ENCODE results near the gene PPP3R1. TPM values are rescaled to one million over a fixed set of nuclear protein-coding genes. Genes with fewer than 3 reads are reported as not detected.

Gene PPP3R1
- polyA plus RNA-seq, 2 of the 4 experiments (the other 2 are of a cell fraction) = 27.3 to 55.1 TPM

GRCh38 chr2:68256093-68256450 is 3.7 kb upstream of the PPP3R1 start:
- H3K27ac ChIP-seq = no peak overlapping the region
- FAIRE-seq = no peak
- CTCF ChIA-PET = no interaction called here
- H3K4me2 ChIP-seq = no peak overlapping the region
- TF ChIP-seq PBX3 (IDR thresholded peaks at IDR 0.05) = no peak
- TF ChIP-seq HOXB13 (CRISPR knock-in tag; IDR thresholded peaks at IDR 0.05; ENCODE audit: low read depth) = no peak
- no peak for TF ChIP-seq CHD2 (IDR thresholded peaks at IDR 0.05; ENCODE audit: low read length, partially characterized antibody)
- no peak for TF ChIP-seq MAZ (IDR thresholded peaks at IDR 0.05; ENCODE audit: borderline replicate concordance, low read depth, low read length)
- TF ChIP-seq, protein P1, sequence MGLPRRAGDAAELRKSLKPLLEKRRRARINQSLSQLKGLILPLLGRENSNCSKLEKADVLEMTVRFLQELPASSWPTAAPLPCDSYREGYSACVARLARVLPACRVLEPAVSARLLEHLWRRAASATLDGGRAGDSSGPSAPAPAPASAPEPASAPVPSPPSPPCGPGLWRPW (IDR thresholded peaks at IDR 0.05) = no peak
- no peak for TF ChIP-seq BHLHE40 (IDR thresholded peaks at IDR 0.05; ENCODE audit: low read depth, low read length)
- TF ChIP-seq HOXB5 (CRISPR knock-in tag; IDR thresholded peaks at IDR 0.05) = no peak
- no peak for TF ChIP-seq FOXS1 (CRISPR knock-in tag; IDR thresholded peaks at IDR 0.05)
- TF ChIP-seq NFE2L2 (conservative IDR thresholded peaks at IDR 0.05; ENCODE audit: low read length) = no peak
- TF ChIP-seq MYC (IDR thresholded peaks at IDR 0.05; ENCODE audit: borderline replicate concordance, low read length) = no peak
- no peak for TF ChIP-seq KDM5A (IDR thresholded peaks at IDR 0.05)
- TF ChIP-seq ZC3H11A (IDR thresholded peaks at IDR 0.05) = no peak
- TF ChIP-seq SMC3 (IDR thresholded peaks at IDR 0.05) = no peak
- TF ChIP-seq RNF2 (IDR thresholded peaks at IDR 0.05; ENCODE audit: borderline replicate concordance, low read depth) = no peak
- TF ChIP-seq JUNB (IDR thresholded peaks at IDR 0.05) = no peak
- TF ChIP-seq, protein P2, sequence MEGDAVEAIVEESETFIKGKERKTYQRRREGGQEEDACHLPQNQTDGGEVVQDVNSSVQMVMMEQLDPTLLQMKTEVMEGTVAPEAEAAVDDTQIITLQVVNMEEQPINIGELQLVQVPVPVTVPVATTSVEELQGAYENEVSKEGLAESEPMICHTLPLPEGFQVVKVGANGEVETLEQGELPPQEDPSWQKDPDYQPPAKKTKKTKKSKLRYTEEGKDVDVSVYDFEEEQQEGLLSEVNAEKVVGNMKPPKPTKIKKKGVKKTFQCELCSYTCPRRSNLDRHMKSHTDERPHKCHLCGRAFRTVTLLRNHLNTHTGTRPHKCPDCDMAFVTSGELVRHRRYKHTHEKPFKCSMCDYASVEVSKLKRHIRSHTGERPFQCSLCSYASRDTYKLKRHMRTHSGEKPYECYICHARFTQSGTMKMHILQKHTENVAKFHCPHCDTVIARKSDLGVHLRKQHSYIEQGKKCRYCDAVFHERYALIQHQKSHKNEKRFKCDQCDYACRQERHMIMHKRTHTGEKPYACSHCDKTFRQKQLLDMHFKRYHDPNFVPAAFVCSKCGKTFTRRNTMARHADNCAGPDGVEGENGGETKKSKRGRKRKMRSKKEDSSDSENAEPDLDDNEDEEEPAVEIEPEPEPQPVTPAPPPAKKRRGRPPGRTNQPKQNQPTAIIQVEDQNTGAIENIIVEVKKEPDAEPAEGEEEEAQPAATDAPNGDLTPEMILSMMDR (IDR thresholded peaks at IDR 0.05) = no peak
- H3K4me1 ChIP-seq = peaks cover 7% of the 10 kb centered on the region
- no peak for DNase-seq (ENCODE audit: low read depth in 1 of 2, low spot score in 1 of 2)
- POLR2A ChIA-PET = no interaction called here
- WGBS (ENCODE audit: missing lambda C conversion rate) = 94% methylated on average over 1 of the region's 1 CpG
- H3K9me3 ChIP-seq = no peaks in the 10 kb centered on the region
- no peak for ATAC-seq
- no peak overlapping the region for H3K4me3 ChIP-seq

- Histone ChIP-seq H3K4me3 (peak overlapping the region; percentile 95), H3K27ac (peak overlapping the region; percentile 93 to 99), H3K4me2 (peak overlapping the region; percentile 92), H3K4me1 (peaks cover 29% of the 10 kb centered on the region), H3K9me3 (no peaks in the 10 kb centered on the region)
- ATAC-seq (no peak), DNase-seq (ENCODE audit: low read depth in 1 of 2, low spot score in 1 of 2) (peak in 1 of 2 experiments; percentile 51), FAIRE-seq (no peak)
- CTCF ChIA-PET = interaction anchor here (1.1 to 3.5 kb wide), 4 partner anchors 29 to 187 kb away, joined by 3 to 13 read pairs (median 8); no protein-coding TSS in a partner anchor
- 3% methylated on average over 15 of the region's 15 CpGs for WGBS (ENCODE audit: missing lambda C conversion rate)
- POLR2A ChIA-PET = interaction anchor here (0.5 to 1.8 kb wide), 6 partner anchors 9 to 96 kb away, joined by 3 to 17 read pairs (median 6); partner anchors contain the start of gene PNO1
- TF ChIP-seq HEYL (CRISPR knock-in tag; IDR thresholded peaks at IDR 0.05) = no peak
- TF ChIP-seq, protein P3, sequence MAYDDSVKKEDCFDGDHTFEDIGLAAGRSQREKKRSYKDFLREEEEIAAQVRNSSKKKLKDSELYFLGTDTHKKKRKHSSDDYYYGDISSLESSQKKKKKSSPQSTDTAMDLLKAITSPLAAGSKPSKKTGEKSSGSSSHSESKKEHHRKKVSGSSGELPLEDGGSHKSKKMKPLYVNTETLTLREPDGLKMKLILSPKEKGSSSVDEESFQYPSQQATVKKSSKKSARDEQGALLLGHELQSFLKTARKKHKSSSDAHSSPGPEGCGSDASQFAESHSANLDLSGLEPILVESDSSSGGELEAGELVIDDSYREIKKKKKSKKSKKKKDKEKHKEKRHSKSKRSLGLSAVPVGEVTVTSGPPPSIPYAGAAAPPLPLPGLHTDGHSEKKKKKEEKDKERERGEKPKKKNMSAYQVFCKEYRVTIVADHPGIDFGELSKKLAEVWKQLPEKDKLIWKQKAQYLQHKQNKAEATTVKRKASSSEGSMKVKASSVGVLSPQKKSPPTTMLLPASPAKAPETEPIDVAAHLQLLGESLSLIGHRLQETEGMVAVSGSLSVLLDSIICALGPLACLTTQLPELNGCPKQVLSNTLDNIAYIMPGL (CRISPR knock-in tag; IDR thresholded peaks at IDR 0.05; ENCODE audit: borderline replicate concordance) = peak; percentile 28; the same call in 1 of the 2 replicates
- TF ChIP-seq TP53 (CRISPR knock-in tag; IDR thresholded peaks at IDR 0.05) = 0 out of 2 replicates have a peak, but pooled peaks have one; percentile 13
- no peak for TF ChIP-seq POLR2AphosphoS2 (conservative IDR thresholded peaks at IDR 0.05; ENCODE audit: low read length)
- no peak for TF ChIP-seq PHF8 (IDR thresholded peaks at IDR 0.05; ENCODE audit: borderline replicate concordance, low read depth)
- no peak for TF ChIP-seq MAZ (IDR thresholded peaks at IDR 0.05; ENCODE audit: borderline replicate concordance, low read depth, low read length)
- TF ChIP-seq RAD21 (conservative IDR thresholded peaks at IDR 0.05 in 1 of 2, IDR thresholded peaks at IDR 0.05 in 1 of 2) = no peak
Measured at GRCh38 chr2:68253219-68254068, 1.1 kb upstream of the PPP3R1 start.
